ENCODE data around the gene CDC34. TPM values are rescaled to one million over a fixed set of nuclear protein-coding genes. Genes with fewer than 3 reads are reported as not detected.

CDC34 gene
- total RNA-seq, 1 donor from 2014 or later, result 126 TPM

- TF ChIP-seq, protein P1, sequence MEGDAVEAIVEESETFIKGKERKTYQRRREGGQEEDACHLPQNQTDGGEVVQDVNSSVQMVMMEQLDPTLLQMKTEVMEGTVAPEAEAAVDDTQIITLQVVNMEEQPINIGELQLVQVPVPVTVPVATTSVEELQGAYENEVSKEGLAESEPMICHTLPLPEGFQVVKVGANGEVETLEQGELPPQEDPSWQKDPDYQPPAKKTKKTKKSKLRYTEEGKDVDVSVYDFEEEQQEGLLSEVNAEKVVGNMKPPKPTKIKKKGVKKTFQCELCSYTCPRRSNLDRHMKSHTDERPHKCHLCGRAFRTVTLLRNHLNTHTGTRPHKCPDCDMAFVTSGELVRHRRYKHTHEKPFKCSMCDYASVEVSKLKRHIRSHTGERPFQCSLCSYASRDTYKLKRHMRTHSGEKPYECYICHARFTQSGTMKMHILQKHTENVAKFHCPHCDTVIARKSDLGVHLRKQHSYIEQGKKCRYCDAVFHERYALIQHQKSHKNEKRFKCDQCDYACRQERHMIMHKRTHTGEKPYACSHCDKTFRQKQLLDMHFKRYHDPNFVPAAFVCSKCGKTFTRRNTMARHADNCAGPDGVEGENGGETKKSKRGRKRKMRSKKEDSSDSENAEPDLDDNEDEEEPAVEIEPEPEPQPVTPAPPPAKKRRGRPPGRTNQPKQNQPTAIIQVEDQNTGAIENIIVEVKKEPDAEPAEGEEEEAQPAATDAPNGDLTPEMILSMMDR (IDR thresholded peaks at IDR 0.05; ENCODE audit: unreplicated experiment), result no peak
- peak within 1 kb of the TSS; percentile 26 for H3K4me3 Mint-ChIP-seq (ENCODE audit: unreplicated experiment)
- no peaks in the 10 kb centered on the region for H3K4me1 Mint-ChIP-seq (ENCODE audit: unreplicated experiment)
- H3K36me3 Mint-ChIP-seq (ENCODE audit: low read depth, unreplicated experiment), result no peaks in the 10 kb centered on the region
- no peak within 1 kb of the TSS for H3K27ac Mint-ChIP-seq (ENCODE audit: unreplicated experiment)
- H3K9me3 Mint-ChIP-seq (ENCODE audit: unreplicated experiment), result no peaks in the 10 kb centered on the region
- peaks cover 3% of the 10 kb centered on the region for H3K27me3 Mint-ChIP-seq (ENCODE audit: unreplicated experiment)
- no peak for DNase-seq (ENCODE audit: low spot score)
Observed at GRCh38 chr19:543910-544608, 12.5 kb downstream of the CDC34 start, which contains the start of gene GZMM. GZMM (plus strand) TSS chr19:544053; CDS start chr19:544072, 19 bp downstream.

- Mint-ChIP-seq H3K4me3 (ENCODE audit: unreplicated experiment) (no peak overlapping the region), H3K4me1 (ENCODE audit: unreplicated experiment) (no peaks in the 10 kb centered on the region), H3K27ac (ENCODE audit: unreplicated experiment) (no peak overlapping the region), H3K9me3 (ENCODE audit: unreplicated experiment) (no peaks in the 10 kb centered on the region), H3K27me3 (ENCODE audit: unreplicated experiment) (no peaks in the 10 kb centered on the region), H3K36me3 (ENCODE audit: low read depth, unreplicated experiment) (no peaks in the 10 kb centered on the region)
- DNase-seq (ENCODE audit: low spot score), result no peak
- TF ChIP-seq, protein P1 (IDR thresholded peaks at IDR 0.05; ENCODE audit: unreplicated experiment), result no peak
Observed at GRCh38 chr19:547117-547516, 15.6 kb downstream of the CDC34 start.

GRCh38 chr19:547836-548720, 16.5 kb downstream of the CDC34 start:
- no peak for DNase-seq (ENCODE audit: low spot score)
- no peak overlapping the region for H3K4me3 Mint-ChIP-seq (ENCODE audit: unreplicated experiment)

GRCh38 chr19:548886-549830, 17.6 kb downstream of the CDC34 start:
- Mint-ChIP-seq H3K27ac (ENCODE audit: unreplicated experiment) (no peak overlapping the region), H3K36me3 (ENCODE audit: low read depth, unreplicated experiment) (no peaks in the 10 kb centered on the region), H3K4me1 (ENCODE audit: unreplicated experiment) (no peaks in the 10 kb centered on the region), H3K4me3 (ENCODE audit: unreplicated experiment) (no peak overlapping the region), H3K9me3 (ENCODE audit: unreplicated experiment) (no peaks in the 10 kb centered on the region), H3K27me3 (ENCODE audit: unreplicated experiment) (no peaks in the 10 kb centered on the region)
- TF ChIP-seq, protein P1 (IDR thresholded peaks at IDR 0.05; ENCODE audit: unreplicated experiment), result no peak
- DNase-seq (ENCODE audit: low spot score), result no peak

More at GRCh38 chr19:547836-548720, 16.5 kb downstream of the CDC34 start:
- Mint-ChIP-seq H3K9me3 (ENCODE audit: unreplicated experiment) (no peaks in the 10 kb centered on the region), H3K27ac (ENCODE audit: unreplicated experiment) (no peak overlapping the region), H3K27me3 (ENCODE audit: unreplicated experiment) (no peaks in the 10 kb centered on the region), H3K4me1 (ENCODE audit: unreplicated experiment) (no peaks in the 10 kb centered on the region), H3K36me3 (ENCODE audit: low read depth, unreplicated experiment) (no peaks in the 10 kb centered on the region)
- TF ChIP-seq, protein P1 (IDR thresholded peaks at IDR 0.05; ENCODE audit: unreplicated experiment), result no peak
